Stimulated activated CD8-positive, alpha-beta memory T cell treated with anti-CD3 and anti-CD28 coated beads, Interleukin-7, amount 100 ng/mL, for 4 hours (primary cell): ENCODE data around the gene CETP.
"Not testable (repeated sequence)": the region's sequence is repeated elsewhere in the genome, so short reads cannot be mapped to it uniquely, and the experiment has no call there.

Experiments
- DNase-seq, 2 donors: peaks; one replicate each; pipeline ENCODE4 v3.0.0-alpha.2; 2020; ENCODE audit warnings: low read depth in 2 of 2

CETP gene

GRCh38 chr16:56981729-56982271 lies 20.1 kb downstream of the CETP start:
- DNase-seq, result no peak

- DNase-seq, result no peak
These were observed 20.9 kb downstream of the CETP start for GRCh38 chr16:56982695-56983094.

GRCh38 chr16:56983211-56983751 lies 21.5 kb downstream of the CETP start:
- DNase-seq, result no peak

GRCh38 chr16:56984639-56985038 lies 22.9 kb downstream of the CETP start:
- DNase-seq, result no peak

GRCh38 chr16:56985288-56985961 lies 23.7 kb downstream of the CETP start:
- no peak for DNase-seq

- DNase-seq, result no peak
These were observed 24.2 kb downstream of the CETP start for GRCh38 chr16:56985962-56986360.

- DNase-seq, result no peak
These were observed 24.6 kb downstream of the CETP start for GRCh38 chr16:56986361-56986760.

GRCh38 chr16:56986908-56987307 lies 25.2 kb downstream of the CETP start:
- DNase-seq, result not testable (repeated sequence)

- DNase-seq, result no peak
These were observed 25.9 kb downstream of the CETP start for GRCh38 chr16:56987692-56988091.

- DNase-seq, result no peak
These were observed 26.6 kb downstream of the CETP start for GRCh38 chr16:56988161-56988947.

- DNase-seq, result peak; percentile 90 to 92
These were observed 27.5 kb downstream of the CETP start, which contains the start of gene NLRC5 for GRCh38 chr16:56988948-56989945. NLRC5 (plus strand) TSS chr16:56989557; CDS start chr16:57020713, 31,156 bp downstream.

GRCh38 chr16:56989988-56990387 lies 28.2 kb downstream of the CETP start:
- DNase-seq, result no peak

- no peak for DNase-seq
These were observed 28.9 kb downstream of the CETP start for GRCh38 chr16:56990407-56991286.

GRCh38 chr16:56992431-56992830 lies 30.7 kb downstream of the CETP start:
- not testable (repeated sequence) for DNase-seq

GRCh38 chr16:56993204-56993603 lies 31.5 kb downstream of the CETP start:
- DNase-seq, result no peak

GRCh38 chr16:56994311-56994710 lies 32.6 kb downstream of the CETP start:
- no peak for DNase-seq

GRCh38 chr16:56995136-56995805 lies 33.5 kb downstream of the CETP start:
- DNase-seq, result no peak

- no peak for DNase-seq
These were observed 35.5 kb downstream of the CETP start for GRCh38 chr16:56997264-56997663.

GRCh38 chr16:56997931-56998330 lies 36.2 kb downstream of the CETP start:
- DNase-seq, result no peak

GRCh38 chr16:56998352-56998751 lies 36.6 kb downstream of the CETP start:
- DNase-seq, result no peak
